Mesenchymal stem cell (in vitro differentiated cells and primary cell): ENCODE measurements around the gene GIMD1.
A peak's percentile ranks its signal among the peaks of the same experiment; 100 is the strongest.

Source experiments
- DNase-seq: peaks from one replicate; pipeline ENCODE4 v3.0.0-alpha.2; 2013
- H2AFZ ChIP-seq: one replicate; pipeline ENCODE4 v1.6.1; 2013; ENCODE audit warnings: low read depth, mild to moderate bottlenecking, control low read depth, inconsistent platforms, low read length, moderate library complexity
- H2AK5ac ChIP-seq: 2 replicates; pipeline ENCODE4 v1.6.1; 2013; ENCODE audit warnings: low read length, moderate library complexity, mild to moderate bottlenecking, inconsistent platforms; ENCODE audit not compliant: severe bottlenecking
- H2BK120ac ChIP-seq: one replicate; pipeline ENCODE4 v1.6.1; 2013; ENCODE audit warnings: low read depth, mild to moderate bottlenecking, inconsistent platforms, low read length, moderate library complexity
- H2BK12ac ChIP-seq, 2 experiments: one replicate each; pipeline ENCODE4 v1.6.1; 2013; ENCODE audit warnings: inconsistent platforms in 2 of 2, low read length in 2 of 2, mild to moderate bottlenecking in 2 of 2, moderate library complexity in 2 of 2, control low read depth in 1 of 2
- H2BK15ac ChIP-seq: one replicate; pipeline ENCODE4 v1.6.1; 2013; ENCODE audit warnings: mild to moderate bottlenecking, low read depth, inconsistent platforms; ENCODE audit not compliant: poor library complexity, severe bottlenecking
- H2BK5ac ChIP-seq: 2 replicates; pipeline ENCODE4 v1.6.1; 2013; ENCODE audit warnings: low read depth, mild to moderate bottlenecking, low read length, control low read depth, inconsistent platforms; ENCODE audit not compliant: poor library complexity, severe bottlenecking
- H3K14ac ChIP-seq, 2 experiments: one replicate each; pipeline ENCODE4 v1.6.1; 2013; ENCODE audit warnings: inconsistent platforms in 2 of 2, low read length in 2 of 2, control low read depth in 1 of 2, mild to moderate bottlenecking in 1 of 2, moderate library complexity in 1 of 2
- H3K18ac ChIP-seq, 2 experiments: one replicate each; pipeline ENCODE4 v1.6.1; 2013; ENCODE audit warnings: inconsistent platforms in 2 of 2, low read length in 2 of 2, control low read depth in 1 of 2, low read depth in 1 of 2, mild to moderate bottlenecking in 1 of 2
- H3K23ac ChIP-seq, 2 experiments: one replicate each; pipeline ENCODE4 v1.6.1; 2013; ENCODE audit warnings: inconsistent platforms in 2 of 2, low read length in 2 of 2, mild to moderate bottlenecking in 2 of 2, moderate library complexity in 2 of 2, control low read depth in 1 of 2
- H3K27ac ChIP-seq: 2 replicates; pipeline ENCODE4 v1.5.1; 2013; ENCODE audit warnings: mild to moderate bottlenecking, moderate library complexity, low read length, control low read depth, inconsistent platforms; ENCODE audit not compliant: poor library complexity, severe bottlenecking
- H3K27me3 ChIP-seq, 2 experiments: 2 replicates each; pipeline versions ENCODE4 v1.6.1 to v1.7.0; 2013; ENCODE audit warnings: low read length in 2 of 2, mild to moderate bottlenecking in 2 of 2, moderate library complexity in 2 of 2, control low read depth in 1 of 2, inconsistent platforms in 1 of 2; ENCODE audit not compliant: control insufficient read depth in 1 of 2, insufficient read depth in 1 of 2
- H3K36me3 ChIP-seq, 2 experiments: 2 replicates each; pipeline versions ENCODE4 v1.6.1 to v1.7.0; 2013; ENCODE audit warnings: low read length in 2 of 2, control low read depth in 1 of 2, inconsistent platforms in 1 of 2, low read depth in 1 of 2, mild to moderate bottlenecking in 1 of 2; ENCODE audit not compliant: insufficient read depth in 2 of 2, control insufficient read depth in 1 of 2
- H3K4ac ChIP-seq, 2 experiments: one replicate each; pipeline ENCODE4 v1.6.1; 2013; ENCODE audit warnings: inconsistent platforms in 2 of 2, low read length in 2 of 2, mild to moderate bottlenecking in 2 of 2, moderate library complexity in 2 of 2, control low read depth in 1 of 2, low read depth in 1 of 2
- H3K4me1 ChIP-seq: 2 replicates; pipeline ENCODE4 v1.6.1; 2013; ENCODE audit warnings: low read depth, low read length, control low read depth; ENCODE audit not compliant: control insufficient read depth, insufficient read depth
- H3K4me2 ChIP-seq: 2 replicates; pipeline ENCODE4 v1.6.1; 2013; ENCODE audit warnings: low read length, mild to moderate bottlenecking, inconsistent platforms; ENCODE audit not compliant: poor library complexity, severe bottlenecking
- H3K4me3 ChIP-seq, 2 experiments: 2 replicates each; pipeline versions ENCODE4 v1.5.1 to v1.7.0; 2013; ENCODE audit warnings: low read length in 2 of 2, mild to moderate bottlenecking in 2 of 2, control low read depth in 1 of 2, low read depth in 1 of 2; ENCODE audit not compliant: insufficient read depth in 1 of 2
- H3K79me1 ChIP-seq: replicated peaks from 2 replicates; pipeline ENCODE4 v1.6.1; 2013; ENCODE audit warnings: mild to moderate bottlenecking, control low read depth, low read length, inconsistent platforms; ENCODE audit not compliant: poor library complexity, severe bottlenecking
- H3K9ac ChIP-seq: 2 replicates; pipeline ENCODE4 v1.7.0; 2013; ENCODE audit warnings: mild to moderate bottlenecking, low read length, moderate library complexity
- H3K9me3 ChIP-seq: 2 replicates; pipeline ENCODE4 v1.7.0; 2013; ENCODE audit warnings: mild to moderate bottlenecking, low read length; ENCODE audit not compliant: control insufficient read depth
- H4K8ac ChIP-seq: one replicate; pipeline ENCODE4 v1.6.1; 2013; ENCODE audit warnings: inconsistent platforms, mild to moderate bottlenecking, low read length, moderate library complexity
- H4K91ac ChIP-seq: one replicate; pipeline ENCODE4 v1.6.1; 2013; ENCODE audit warnings: mild to moderate bottlenecking, low read length, inconsistent platforms
- WGBS: methylation state at CpG from one replicate; pipeline ENCODE4 v1.1.7; 2013; ENCODE audit warnings: mixed read lengths; 5-methylcytosine and 5-hydroxymethylcytosine counted together

Gene GIMD1

DNA sequence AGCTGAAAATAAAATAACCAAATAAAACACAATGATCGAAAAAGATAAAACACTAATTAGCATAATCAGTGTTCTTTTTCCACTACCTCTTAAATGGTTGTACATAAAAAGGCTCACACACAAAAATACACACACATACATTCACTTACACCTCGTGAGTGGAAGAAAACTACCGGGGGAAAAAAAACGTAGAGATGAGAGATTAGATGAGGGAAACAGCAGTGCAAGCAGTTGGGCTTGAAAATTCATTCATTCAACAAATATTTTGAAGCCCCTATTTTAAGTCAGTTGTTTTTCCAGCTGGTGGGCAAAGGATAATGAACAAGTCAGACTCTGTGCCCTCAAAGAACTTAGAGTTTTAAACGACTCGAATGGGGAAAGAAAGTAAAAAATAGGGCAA is 53.6 kb downstream of the GIMD1 start:
- 90% methylated on average over 3 of the region's 6 CpGs for WGBS
- no peak for DNase-seq
- H3K27ac ChIP-seq, result no peak overlapping the region

DNA sequence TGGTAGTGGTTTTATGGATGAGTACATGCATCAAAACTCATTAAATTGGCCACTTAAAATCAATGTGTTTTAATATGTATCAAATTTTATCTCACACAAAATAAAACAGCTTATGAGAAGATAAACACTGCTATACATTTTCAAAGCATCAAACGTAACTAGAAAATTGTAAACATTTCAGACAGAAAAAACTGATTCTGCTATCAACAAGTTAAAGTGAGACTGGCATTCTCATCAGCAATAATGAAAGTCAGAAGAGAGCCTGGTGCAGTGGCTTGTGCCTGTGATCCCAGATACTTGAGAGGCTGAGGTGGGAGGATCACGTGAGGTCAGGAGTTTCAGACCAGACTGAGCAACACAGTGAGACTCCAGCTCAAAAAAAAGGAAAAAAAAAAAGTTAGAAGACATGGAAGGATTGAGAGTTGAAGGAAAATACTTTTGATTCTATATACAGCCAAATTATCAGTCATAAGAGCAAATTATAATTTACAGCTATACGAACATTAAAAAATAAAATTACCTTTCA is 55.5 kb downstream of the GIMD1 start:
- Histone ChIP-seq H3K27me3 (no peaks in the 10 kb centered on the region), H3K4ac (no peak overlapping the region), H3K23ac (no peak overlapping the region), H3K14ac (no peak overlapping the region), H3K4me2 (no peak overlapping the region), H2AK5ac (no peak overlapping the region), H3K36me3 (peaks cover 0 to 8% of the 10 kb centered on the region in 2 experiments), H4K8ac (no peak overlapping the region), H2AFZ (no peak overlapping the region), H3K4me1 (peaks cover 1% of the 10 kb centered on the region), H3K9ac (peak overlapping the region; percentile 82), H3K9me3 (no peaks in the 10 kb centered on the region), H2BK15ac (no peak overlapping the region), H3K79me1 (peaks cover 8% of the 10 kb centered on the region), H3K4me3 (peak overlapping the region in 1 of 2 experiments; percentile 38), H4K91ac (no peak overlapping the region), H2BK120ac (no peak overlapping the region), H3K18ac (no peak overlapping the region), H2BK12ac (no peak overlapping the region), H2BK5ac (no peak overlapping the region), H3K27ac (no peak overlapping the region)
- DNase-seq, result peak; percentile 8
- 100% methylated on average over 2 of the region's 3 CpGs for WGBS

More for the DNA sequence above, 53.6 kb downstream of the GIMD1 start:
- Histone ChIP-seq H2AFZ (no peak overlapping the region), H2BK15ac (no peak overlapping the region), H3K4me1 (peaks cover 1% of the 10 kb centered on the region), H3K9ac (peak overlapping the region; percentile 99), H4K8ac (no peak overlapping the region), H3K9me3 (no peaks in the 10 kb centered on the region), H3K79me1 (peaks cover 3% of the 10 kb centered on the region), H3K4me3 (peak overlapping the region in 1 of 2 experiments; percentile 99), H3K23ac (no peak overlapping the region), H2BK5ac (no peak overlapping the region), H3K27me3 (no peaks in the 10 kb centered on the region), H2BK120ac (no peak overlapping the region), H3K36me3 (no peaks in the 10 kb centered on the region), H3K4ac (no peak overlapping the region), H3K14ac (no peak overlapping the region), H2BK12ac (no peak overlapping the region), H2AK5ac (no peak overlapping the region), H3K4me2 (peak overlapping the region; percentile 91), H4K91ac (no peak overlapping the region), H3K18ac (no peak overlapping the region)

DNA sequence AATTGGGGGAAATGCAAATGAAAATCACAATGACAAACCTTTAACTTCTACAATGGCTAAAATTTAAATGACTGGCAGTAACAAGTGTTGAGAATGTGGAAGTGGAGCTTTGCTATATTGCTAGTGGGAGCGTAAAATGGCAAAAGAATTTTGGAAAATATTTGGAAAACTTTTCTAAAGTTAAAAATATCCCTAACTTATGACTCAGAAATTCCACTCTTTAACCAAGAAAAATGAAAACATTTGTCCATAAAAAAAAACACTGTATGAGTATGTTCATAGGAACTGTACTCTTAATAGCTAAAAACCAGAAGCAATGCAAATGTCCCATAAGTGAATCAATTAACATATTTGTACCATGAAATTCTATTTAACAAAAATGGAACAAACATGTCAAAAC is 56.2 kb downstream of the GIMD1 start:
- Histone ChIP-seq H3K23ac (no peak overlapping the region), H3K14ac (no peak overlapping the region), H4K8ac (no peak overlapping the region), H2BK12ac (no peak overlapping the region), H3K18ac (no peak overlapping the region), H3K4me2 (no peak overlapping the region), H3K4me1 (peaks cover 1% of the 10 kb centered on the region), H2AFZ (no peak overlapping the region), H3K36me3 (peaks cover 0 to 14% of the 10 kb centered on the region in 2 experiments), H3K9ac (peak overlapping the region; percentile 82), H3K79me1 (peaks cover 8% of the 10 kb centered on the region), H3K27ac (no peak overlapping the region), H2AK5ac (no peak overlapping the region), H3K4ac (no peak overlapping the region), H4K91ac (no peak overlapping the region), H3K9me3 (no peaks in the 10 kb centered on the region), H3K27me3 (no peaks in the 10 kb centered on the region), H2BK120ac (no peak overlapping the region), H3K4me3 (peak overlapping the region in 1 of 2 experiments; percentile 43), H2BK15ac (no peak overlapping the region), H2BK5ac (no peak overlapping the region)
- WGBS, result no CpG with 5 or more reads among the region's 1 CpG
- DNase-seq, result peak; percentile 8
